ENCODE data around the gene PIK3R5. TPM values are rescaled to one million over a fixed set of nuclear protein-coding genes. Genes with fewer than 3 reads are reported as not detected.
A peak's percentile ranks its signal among the peaks of the same experiment; 100 is the strongest.

The PIK3R5 gene
- total RNA-seq, 1 donor from 2014 or later, result 0.90 TPM

DNA sequence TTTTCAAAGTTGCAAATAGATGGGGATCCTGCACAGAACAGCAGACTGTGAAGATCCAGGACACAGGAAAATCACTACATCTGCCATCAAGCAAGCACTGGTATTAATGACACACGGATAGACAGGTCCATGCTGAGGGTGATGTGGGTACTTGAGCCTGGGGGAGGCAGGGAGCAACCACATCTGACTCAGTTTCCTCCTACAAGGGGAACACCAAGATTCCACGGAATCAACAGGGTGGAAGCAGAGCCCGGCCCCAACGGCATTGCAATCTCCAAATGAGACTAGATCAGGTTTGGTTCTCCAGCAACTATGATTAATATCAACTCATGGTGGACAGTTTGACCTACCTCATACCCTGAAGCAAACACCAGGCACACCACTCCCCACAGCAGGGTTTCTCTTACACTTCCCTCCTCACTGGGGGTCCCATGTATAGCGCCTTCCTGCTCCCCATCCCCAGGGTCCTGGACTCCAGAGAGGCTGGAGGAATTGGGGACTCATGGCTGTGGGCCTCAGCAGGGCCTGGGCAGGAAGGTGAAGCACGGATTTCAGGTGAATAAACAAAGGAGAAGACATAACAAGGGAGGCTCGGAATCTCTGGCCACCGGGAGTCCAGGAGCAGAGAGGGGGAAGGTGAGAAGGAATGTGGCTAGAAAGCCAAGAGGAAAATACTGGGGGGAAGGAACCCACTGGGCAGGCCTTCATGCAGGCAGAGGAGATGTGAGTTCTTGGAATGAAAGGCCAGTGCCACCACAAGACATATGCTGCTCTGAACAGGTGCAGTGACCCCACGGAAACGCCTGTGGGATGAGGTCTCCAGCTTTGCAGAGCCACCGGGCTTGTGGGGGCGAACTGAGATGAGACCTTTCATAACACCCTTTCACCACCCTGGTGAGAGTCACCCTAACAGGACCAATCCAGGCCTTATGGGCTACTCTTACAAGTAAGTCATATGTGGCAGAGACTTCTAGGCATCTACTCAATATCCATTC, 68.6 kb downstream of the PIK3R5 start:
- Mint-ChIP-seq H3K27ac (no peak overlapping the region), H3K9me3 (no peaks in the 10 kb centered on the region), H3K27me3 (ENCODE audit: insufficient read depth, low read depth) (peaks cover 19% of the 10 kb centered on the region), H3K4me1 (peaks cover 22% of the 10 kb centered on the region), H3K4me3 (no peak overlapping the region), H3K36me3 (no peaks in the 10 kb centered on the region)
- Histone ChIP-seq H3K4me2 (no peak overlapping the region), H3K36me3 (no peaks in the 10 kb centered on the region), H3K79me2 (ENCODE audit: low read depth) (no peaks in the 10 kb centered on the region), H4K20me1 (ENCODE audit: low read depth) (no peaks in the 10 kb centered on the region), H2AFZ (replicated peaks) (no peak overlapping the region), H3K4me1 (peaks cover 13% of the 10 kb centered on the region), H3K27me3 (no peaks in the 10 kb centered on the region), H3K27ac (no peak overlapping the region), H3K4me3 (no peak overlapping the region), H3F3A (ENCODE audit: low read depth) (peaks cover 5% of the 10 kb centered on the region), H3K9me3 (ENCODE audit: low read depth) (no peaks in the 10 kb centered on the region), H3K9ac (no peak overlapping the region)
- TF ChIP-seq, protein P1, sequence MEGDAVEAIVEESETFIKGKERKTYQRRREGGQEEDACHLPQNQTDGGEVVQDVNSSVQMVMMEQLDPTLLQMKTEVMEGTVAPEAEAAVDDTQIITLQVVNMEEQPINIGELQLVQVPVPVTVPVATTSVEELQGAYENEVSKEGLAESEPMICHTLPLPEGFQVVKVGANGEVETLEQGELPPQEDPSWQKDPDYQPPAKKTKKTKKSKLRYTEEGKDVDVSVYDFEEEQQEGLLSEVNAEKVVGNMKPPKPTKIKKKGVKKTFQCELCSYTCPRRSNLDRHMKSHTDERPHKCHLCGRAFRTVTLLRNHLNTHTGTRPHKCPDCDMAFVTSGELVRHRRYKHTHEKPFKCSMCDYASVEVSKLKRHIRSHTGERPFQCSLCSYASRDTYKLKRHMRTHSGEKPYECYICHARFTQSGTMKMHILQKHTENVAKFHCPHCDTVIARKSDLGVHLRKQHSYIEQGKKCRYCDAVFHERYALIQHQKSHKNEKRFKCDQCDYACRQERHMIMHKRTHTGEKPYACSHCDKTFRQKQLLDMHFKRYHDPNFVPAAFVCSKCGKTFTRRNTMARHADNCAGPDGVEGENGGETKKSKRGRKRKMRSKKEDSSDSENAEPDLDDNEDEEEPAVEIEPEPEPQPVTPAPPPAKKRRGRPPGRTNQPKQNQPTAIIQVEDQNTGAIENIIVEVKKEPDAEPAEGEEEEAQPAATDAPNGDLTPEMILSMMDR (IDR thresholded peaks at IDR 0.05), result no peak
- TF ChIP-seq EZH2 (IDR thresholded peaks at IDR 0.05) (no peak), EZH2phosphoT487 (IDR thresholded peaks at IDR 0.05) (no peak)
- DNase-seq (ENCODE audit: low spot score), result no peak

DNA sequence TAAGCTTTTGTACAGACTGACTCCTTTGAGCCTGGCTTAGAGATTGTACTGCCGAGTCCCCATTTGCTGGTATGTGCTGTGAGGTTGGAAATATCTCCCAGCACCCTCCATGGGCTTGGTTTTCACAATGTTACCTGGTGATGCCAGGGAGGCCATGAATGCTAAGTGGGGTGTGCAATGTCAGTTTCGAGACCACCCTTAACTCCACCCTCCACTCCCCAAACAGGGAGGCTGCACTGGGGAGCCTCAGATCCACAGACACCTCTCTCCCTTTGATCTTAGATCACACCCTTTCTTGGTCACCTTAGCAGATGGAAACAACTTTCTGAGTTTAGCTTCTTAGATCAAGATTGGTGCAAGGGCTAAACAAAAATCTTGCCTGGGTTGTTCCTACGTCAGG, 69.4 kb downstream of the PIK3R5 start:
- H3K27me3 ChIP-seq, result no peaks in the 10 kb centered on the region
- Mint-ChIP-seq H3K27ac (no peak overlapping the region), H3K36me3 (no peaks in the 10 kb centered on the region), H3K4me3 (no peak overlapping the region), H3K4me1 (peaks cover 24% of the 10 kb centered on the region), H3K9me3 (no peaks in the 10 kb centered on the region), H3K27me3 (ENCODE audit: insufficient read depth, low read depth) (peaks cover 16% of the 10 kb centered on the region)
- TF ChIP-seq EZH2phosphoT487 (IDR thresholded peaks at IDR 0.05) (no peak), EZH2 (IDR thresholded peaks at IDR 0.05) (no peak)
- TF ChIP-seq, protein P1 (IDR thresholded peaks at IDR 0.05), result no peak
- no peaks in the 10 kb centered on the region for H3K79me2 ChIP-seq (ENCODE audit: low read depth)
- no peak overlapping the region for H3K9ac ChIP-seq
- H4K20me1 ChIP-seq (ENCODE audit: low read depth), result no peaks in the 10 kb centered on the region
- no peak overlapping the region for H3K4me2 ChIP-seq
- peaks cover 13% of the 10 kb centered on the region for H3K4me1 ChIP-seq
- H3K4me3 ChIP-seq, result no peak overlapping the region
- DNase-seq (ENCODE audit: low spot score), result no peak
- no peak overlapping the region for H2AFZ ChIP-seq (replicated peaks)
- H3K9me3 ChIP-seq (ENCODE audit: low read depth), result no peaks in the 10 kb centered on the region
- no peak overlapping the region for H3K27ac ChIP-seq
- peaks cover 5% of the 10 kb centered on the region for H3F3A ChIP-seq (ENCODE audit: low read depth)
- no peaks in the 10 kb centered on the region for H3K36me3 ChIP-seq

- Mint-ChIP-seq H3K9me3 (no peaks in the 10 kb centered on the region), H3K36me3 (no peaks in the 10 kb centered on the region), H3K4me1 (peaks cover 21% of the 10 kb centered on the region), H3K27me3 (ENCODE audit: insufficient read depth, low read depth) (peaks cover 16% of the 10 kb centered on the region), H3K27ac (peak overlapping the region; percentile 75), H3K4me3 (peak overlapping the region; percentile 65)
- Histone ChIP-seq H3K4me2 (peak overlapping the region; percentile 62), H2AFZ (replicated peaks) (peak overlapping the region; percentile 90), H3K36me3 (no peaks in the 10 kb centered on the region), H3K4me3 (peak overlapping the region; percentile 19), H3K4me1 (peaks cover 13% of the 10 kb centered on the region), H3F3A (ENCODE audit: low read depth) (peaks cover 5% of the 10 kb centered on the region), H3K27ac (no peak overlapping the region), H4K20me1 (ENCODE audit: low read depth) (no peaks in the 10 kb centered on the region), H3K9ac (no peak overlapping the region), H3K27me3 (no peaks in the 10 kb centered on the region), H3K79me2 (ENCODE audit: low read depth) (no peaks in the 10 kb centered on the region), H3K9me3 (ENCODE audit: low read depth) (no peaks in the 10 kb centered on the region)
- peak; percentile 75 for DNase-seq (ENCODE audit: low spot score)
- no peak for TF ChIP-seq EZH2 (IDR thresholded peaks at IDR 0.05)
- TF ChIP-seq, protein P1 (IDR thresholded peaks at IDR 0.05), result peak; percentile 83
Measured at GRCh38 chr17:8894673-8895578, 70.6 kb downstream of the PIK3R5 start.
